NOMO-1 treated with DMSO at 0.1 percent for 48 hours (cell line): ENCODE results near the gene ACAT2.
"Not testable (repeated sequence)": the region's sequence is repeated elsewhere in the genome, so short reads cannot be mapped to it uniquely, and the experiment has no call there.

Experiments used
- DNase-seq: peaks from one replicate; lab custom pipeline; 2025; ENCODE audit not compliant: unreplicated experiment; lab: John Stamatoyannopoulos, UW

ACAT2 gene

GRCh38 chr6:159762681-159763293 lies 942 bp downstream of the ACAT2 start:
- DNase-seq = peak; percentile 37

DNA sequence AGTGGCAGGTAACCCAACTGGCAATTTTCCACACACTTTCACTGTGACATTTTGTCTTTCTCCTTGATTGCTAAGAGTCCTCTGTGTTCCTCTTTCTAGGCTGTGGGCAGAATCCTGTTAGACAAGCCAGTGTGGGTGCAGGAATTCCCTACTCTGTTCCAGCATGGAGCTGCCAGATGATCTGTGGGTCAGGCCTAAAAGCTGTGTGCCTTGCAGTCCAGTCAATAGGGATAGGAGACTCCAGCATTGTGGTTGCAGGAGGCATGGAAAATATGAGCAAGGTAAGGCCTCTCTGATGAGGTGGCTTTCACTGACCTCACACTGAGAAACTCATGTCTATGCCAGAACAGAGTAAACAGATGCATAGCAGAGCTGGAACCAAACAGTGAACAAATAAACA lies 5.1 kb downstream of the ACAT2 start:
- DNase-seq = no peak

DNA sequence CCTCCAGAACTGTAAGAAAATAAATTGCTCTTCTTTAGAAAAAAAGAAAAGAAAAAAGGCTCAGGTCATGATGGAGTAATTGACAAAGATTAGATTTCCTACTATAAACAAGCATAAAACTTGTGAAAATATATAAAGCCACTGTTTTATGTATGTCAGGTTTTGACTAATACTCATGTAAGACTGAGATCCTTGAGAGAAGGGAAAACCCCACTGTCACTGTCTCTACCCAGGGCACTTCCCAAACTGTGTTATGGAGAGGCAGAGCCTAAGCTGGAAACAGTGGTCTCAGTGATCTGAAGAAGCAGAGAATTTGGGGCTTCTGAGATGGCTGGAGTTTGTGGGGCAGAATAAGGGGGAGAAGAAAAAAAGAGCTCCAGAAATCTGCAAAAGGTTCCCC lies 7.6 kb downstream of the ACAT2 start:
- no peak for DNase-seq

DNA sequence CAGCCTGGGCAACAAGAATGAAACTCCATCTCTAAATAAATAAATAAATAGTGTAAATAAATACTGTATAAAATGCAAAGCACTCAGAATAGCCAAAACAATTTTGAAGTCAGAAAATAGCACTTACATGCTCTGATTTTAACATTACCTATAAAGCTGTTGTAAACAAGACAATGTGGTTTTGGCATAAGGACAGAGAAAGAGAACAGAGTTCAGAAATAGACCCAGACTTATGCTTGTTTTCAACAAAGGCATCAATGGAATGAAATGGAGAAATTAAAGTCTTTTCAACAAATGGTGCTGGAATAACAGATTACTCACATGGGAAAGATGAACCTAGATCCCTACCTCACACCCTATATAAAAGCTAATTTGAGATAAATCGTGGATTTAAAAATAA lies 10.4 kb downstream of the ACAT2 start:
- DNase-seq = no peak

GRCh38 chr6:159777240-159777904 lies 15.5 kb downstream of the ACAT2 start:
- DNase-seq = no peak

DNA sequence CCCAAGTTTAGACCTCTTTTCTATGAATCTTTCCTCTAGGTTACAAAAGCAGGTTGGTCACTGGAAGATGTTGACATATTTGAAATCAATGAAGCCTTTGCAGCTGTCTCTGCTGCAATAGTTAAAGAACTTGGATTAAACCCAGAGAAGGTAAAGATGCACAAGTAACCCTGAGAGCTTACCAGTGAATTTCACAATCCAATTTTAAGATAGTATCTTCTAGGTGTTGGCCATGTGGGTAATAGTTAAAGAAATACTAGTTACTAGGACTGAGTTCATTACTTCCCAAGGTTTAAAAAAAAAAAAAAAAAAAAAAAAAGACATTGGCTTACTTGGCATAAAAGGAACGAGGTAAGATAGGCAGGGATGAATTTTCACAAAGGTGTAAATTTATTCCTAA lies 16.3 kb downstream of the ACAT2 start:
- no peak for DNase-seq

- DNase-seq = no peak
Observed at GRCh38 chr6:159778542-159779103, 16.8 kb downstream of the ACAT2 start.

DNA sequence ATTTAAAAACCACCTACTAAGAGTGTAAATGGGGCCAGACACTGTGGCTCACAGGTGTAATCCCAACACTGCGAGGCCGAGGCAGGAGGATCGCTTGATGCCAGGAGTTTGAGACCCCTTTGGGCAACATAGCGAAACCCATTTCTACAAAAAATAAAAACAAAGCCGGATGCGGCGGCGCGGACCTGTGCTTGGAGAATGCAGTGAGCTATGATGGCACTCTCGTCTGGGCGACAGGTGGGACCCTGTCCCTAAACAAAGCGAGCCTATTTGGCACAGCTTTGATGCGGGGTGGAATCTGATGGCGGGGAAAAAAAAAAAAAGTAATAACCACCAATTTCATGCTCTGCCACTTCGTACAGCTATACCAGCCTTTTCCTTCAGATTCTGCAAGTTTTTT lies 26.4 kb downstream of the ACAT2 start:
- DNase-seq = no peak

DNA sequence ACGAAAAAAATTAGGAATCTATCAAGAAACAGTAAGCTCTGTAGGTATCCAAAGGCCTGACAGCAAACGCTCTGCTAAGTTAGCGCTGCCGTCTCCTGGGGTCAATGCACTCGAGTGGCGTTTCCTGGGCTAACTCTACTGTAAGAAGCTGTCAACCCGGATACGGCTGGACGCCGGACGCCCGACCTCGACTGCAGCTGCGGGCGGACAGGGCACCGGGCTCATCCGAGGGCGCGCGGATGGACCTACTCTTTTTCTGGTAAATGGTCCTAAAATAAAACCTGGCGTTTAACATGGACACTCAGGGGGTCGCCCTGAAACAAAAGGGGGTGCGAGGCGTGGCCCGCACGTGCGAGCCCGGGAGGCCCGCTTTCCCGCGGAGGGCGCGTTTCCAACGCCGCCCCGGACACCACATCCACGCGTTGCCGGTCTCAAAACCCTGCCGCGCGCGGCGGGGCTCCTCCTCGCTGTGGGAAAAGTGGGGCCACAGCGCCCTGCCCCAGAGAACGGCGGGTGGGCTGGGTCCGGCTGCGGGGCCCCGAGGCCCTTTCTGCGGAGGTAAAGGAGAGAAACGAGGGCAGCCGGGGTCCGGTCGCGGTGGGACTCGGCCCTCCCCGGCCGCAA lies 27.0 kb downstream of the ACAT2 start:
- peak; percentile 30 for DNase-seq

DNA sequence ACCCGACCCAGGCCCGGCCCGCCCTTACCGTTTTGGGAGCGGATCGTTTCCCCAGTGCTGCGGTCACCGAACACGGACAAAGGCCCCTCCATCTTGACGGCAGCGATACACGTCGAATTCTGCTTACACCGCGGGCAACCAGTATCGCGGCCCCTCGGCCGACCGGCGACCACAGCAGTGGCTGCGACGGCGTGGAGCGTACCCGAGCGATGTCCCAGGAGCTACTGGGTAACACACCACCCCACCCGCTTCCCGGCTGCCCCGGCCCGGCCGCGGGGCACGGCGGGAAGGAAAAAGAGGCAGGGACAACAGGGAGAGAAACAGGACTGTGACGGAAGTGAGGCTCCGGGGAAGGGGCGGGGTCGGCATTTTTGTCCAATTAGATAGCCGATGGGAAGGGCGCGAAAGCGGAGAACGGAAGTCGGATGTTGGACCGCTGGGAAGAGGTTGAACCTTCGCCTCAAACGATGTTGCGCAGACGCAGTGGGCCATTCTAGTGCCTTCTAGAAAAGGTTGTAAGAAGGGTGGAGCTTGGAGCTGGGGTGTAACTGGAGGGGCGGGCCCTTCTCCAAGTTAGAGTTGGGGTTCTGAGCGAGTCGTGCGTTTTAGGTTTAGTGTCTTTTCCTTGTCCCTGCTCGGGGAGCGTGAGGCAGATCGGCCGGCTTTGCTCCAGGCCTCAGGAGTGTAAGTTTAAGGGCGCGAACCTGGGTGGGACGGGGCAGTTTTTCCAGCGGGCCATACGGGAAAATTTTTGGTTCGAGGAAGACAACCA lies 27.7 kb downstream of the ACAT2 start, which contains the start of gene TCP1:
Gene TCP1, minus strand, starts transcription at position 226 of the 772 bp plus-strand sequence. Its CDS starts 134 bp downstream, at position 92.
- peak; percentile 99 for DNase-seq

GRCh38 chr6:159790149-159790955 lies 28.5 kb downstream of the ACAT2 start, which contains the start of gene MRPL18:
TSS of gene MRPL18 (plus strand) at chr6:159790467. CDS start at chr6:159790588, 121 bp downstream.
- DNase-seq = peak; percentile 98

DNA sequence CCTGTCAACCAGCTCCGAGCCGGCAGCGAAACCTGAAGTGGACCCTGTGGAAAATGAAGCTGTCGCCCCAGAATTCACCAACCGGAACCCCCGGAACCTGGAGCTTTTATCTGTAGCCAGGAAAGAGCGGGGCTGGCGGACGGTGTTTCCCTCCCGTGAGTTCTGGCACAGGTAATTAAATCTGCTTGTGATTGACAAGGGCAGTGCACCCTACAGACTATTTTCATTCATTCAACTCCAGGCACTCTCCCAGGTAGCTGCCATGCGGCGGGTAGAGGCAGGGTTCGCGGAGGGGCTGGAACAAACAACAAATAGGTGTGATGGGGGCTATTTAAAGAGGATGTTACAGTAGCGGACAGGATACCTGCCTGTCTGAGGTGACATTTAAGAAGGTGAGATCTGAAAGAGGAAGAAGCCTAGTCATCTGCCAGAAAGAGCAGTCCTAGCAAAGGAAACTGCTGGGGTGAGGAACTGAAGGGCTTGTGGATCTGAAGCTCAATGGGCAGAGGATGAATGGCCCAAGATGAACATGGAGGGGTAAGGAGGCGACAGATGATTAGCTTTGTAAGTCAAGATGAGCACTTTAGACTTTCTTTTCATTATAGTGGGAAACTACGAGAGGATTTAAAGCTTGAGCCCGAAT lies 29.2 kb downstream of the ACAT2 start:
- DNase-seq = peak; percentile 53

GRCh38 chr6:159794976-159795375 lies 33.1 kb downstream of the ACAT2 start:
- DNase-seq = not testable (repeated sequence)

- DNase-seq = no peak
Observed at GRCh38 chr6:159797554-159797953, 35.7 kb downstream of the ACAT2 start.

- DNase-seq = no peak
Observed at GRCh38 chr6:159800141-159800865, 38.5 kb downstream of the ACAT2 start, which contains the start of gene PNLDC1. TSS of gene PNLDC1 (plus strand) at chr6:159800276. CDS start at chr6:159800308, 32 bp downstream.

GRCh38 chr6:159801935-159802334 lies 40.1 kb downstream of the ACAT2 start:
- DNase-seq = peak; percentile 73

GRCh38 chr6:159804504-159804903 lies 42.7 kb downstream of the ACAT2 start:
- DNase-seq = no peak

- peak; percentile 54 for DNase-seq
Observed at GRCh38 chr6:159805440-159806020, 43.7 kb downstream of the ACAT2 start.

GRCh38 chr6:159806021-159806458 lies 44.2 kb downstream of the ACAT2 start:
- peak; percentile 75 for DNase-seq
